HG02885 (cell line): ENCODE data around the gene CLCN2.

Source experiments
- ATAC-seq: cut with Tn5 transposase; IDR thresholded peaks from one replicate; pipeline ENCODE4 v1.9.1; 2021; ENCODE audit warnings: mild to moderate bottlenecking; ENCODE audit not compliant: unreplicated experiment, poor library complexity

Gene CLCN2

GRCh38 chr3:184305577-184305976 lies 55.8 kb downstream of the CLCN2 start:
- no peak for ATAC-seq

- no peak for ATAC-seq
Measured at GRCh38 chr3:184300378-184300720, 61.1 kb downstream of the CLCN2 start.

- ATAC-seq: no peak
Measured at GRCh38 chr3:184299488-184300377, 61.7 kb downstream of the CLCN2 start.

- peak; percentile 95 for ATAC-seq
Measured at GRCh38 chr3:184298759-184299487, 62.5 kb downstream of the CLCN2 start, which contains the start of gene PSMD2. TSS of gene PSMD2 (plus strand) at chr3:184299241. CDS start at chr3:184299267, 26 bp downstream.

- no peak for ATAC-seq
Measured at GRCh38 chr3:184296616-184297015, 64.8 kb downstream of the CLCN2 start.
